ENCODE measurements around the gene GSAP. TPM values are rescaled to one million over a fixed set of nuclear protein-coding genes. Genes with fewer than 3 reads are reported as not detected.

GSAP gene
- total RNA-seq, 1 experiment from 2014 or later: 2.0 TPM

DNA sequence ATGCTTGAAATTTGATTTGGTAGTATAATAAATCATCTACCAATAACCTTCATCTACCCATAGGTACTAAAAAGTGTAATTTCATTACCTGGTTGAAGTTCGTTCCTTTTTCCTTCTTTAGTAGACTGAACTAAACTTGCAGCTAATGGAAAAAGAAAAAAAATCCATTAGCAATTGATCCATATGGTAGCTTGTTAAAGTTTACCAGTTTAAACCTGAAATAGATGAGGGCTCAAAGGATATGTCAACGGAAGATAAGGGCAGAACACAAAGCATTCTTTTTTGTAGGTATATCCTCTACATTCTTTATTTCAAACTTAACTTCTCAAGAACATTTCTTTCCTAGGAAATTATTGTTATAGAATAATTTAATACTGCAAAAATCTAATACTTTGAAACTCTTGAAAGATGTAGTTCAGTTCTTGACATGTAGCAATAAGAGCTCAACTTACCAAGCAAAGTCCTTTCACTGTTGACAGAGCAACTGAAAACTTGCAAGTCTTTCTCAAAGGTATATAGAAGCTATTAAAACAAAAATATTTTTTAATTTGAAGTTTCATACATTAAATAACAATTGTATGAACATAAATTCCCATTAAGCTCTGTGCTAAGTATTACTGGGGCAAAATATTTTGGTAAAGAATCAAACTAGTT is 19.1 kb downstream of the GSAP start (continued):
- TF ChIP-seq, protein P1, sequence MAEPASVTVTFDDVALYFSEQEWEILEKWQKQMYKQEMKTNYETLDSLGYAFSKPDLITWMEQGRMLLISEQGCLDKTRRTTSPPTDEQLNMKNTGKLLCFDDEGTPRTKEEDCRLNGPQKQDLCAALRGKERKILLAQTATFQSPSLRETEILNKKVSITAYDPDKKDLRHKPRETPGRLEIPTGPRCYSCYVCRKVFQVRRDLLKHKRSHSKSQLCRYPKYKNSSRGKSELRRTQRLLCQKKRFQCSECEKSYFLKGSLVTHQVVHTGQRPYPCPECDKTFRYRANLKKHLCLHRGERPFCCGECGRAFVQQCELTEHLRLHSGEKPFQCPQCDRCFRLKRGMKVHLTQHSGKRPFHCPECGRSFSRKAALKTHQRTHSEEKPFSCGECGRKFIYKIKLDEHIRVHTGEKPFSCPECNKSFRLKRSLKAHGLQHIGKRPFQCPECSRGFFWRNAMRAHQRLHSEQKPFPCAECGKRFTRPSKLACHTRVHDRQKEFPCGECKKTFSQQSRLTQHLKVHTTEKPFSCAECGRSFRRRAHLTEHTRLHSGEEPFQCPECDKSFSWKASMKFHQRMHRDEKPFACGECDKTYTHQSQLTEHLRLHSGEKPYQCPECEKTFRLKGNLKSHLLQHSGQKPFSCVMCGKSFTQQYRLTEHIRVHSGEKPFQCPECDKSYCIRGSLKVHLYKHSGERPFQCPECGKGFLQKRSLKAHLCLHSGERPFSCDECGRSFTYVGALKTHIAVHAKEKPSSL (CRISPR knock-in tag; conservative IDR thresholded peaks at IDR 0.05): no peak
- no peak for TF ChIP-seq FOXK1 (CRISPR knock-in tag; IDR thresholded peaks at IDR 0.05)
- TF ChIP-seq, protein P2, sequence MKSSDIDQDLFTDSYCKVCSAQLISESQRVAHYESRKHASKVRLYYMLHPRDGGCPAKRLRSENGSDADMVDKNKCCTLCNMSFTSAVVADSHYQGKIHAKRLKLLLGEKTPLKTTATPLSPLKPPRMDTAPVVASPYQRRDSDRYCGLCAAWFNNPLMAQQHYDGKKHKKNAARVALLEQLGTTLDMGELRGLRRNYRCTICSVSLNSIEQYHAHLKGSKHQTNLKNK (CRISPR knock-in tag; IDR thresholded peaks at IDR 0.05): no peak
- no peak for TF ChIP-seq GABPB1 (CRISPR knock-in tag; IDR thresholded peaks at IDR 0.05)

GRCh38 chr7:77395626-77396025 is 20.5 kb downstream of the GSAP start:
- ChIA-PET POLR2A (no interaction called here), CTCF (interaction anchor here (1.9 kb wide), 1 partner anchor 18 kb away, joined by 6 read pairs; no protein-coding TSS in a partner anchor)
- TF ChIP-seq SMAD3 (CRISPR knock-in tag; IDR thresholded peaks at IDR 0.05; ENCODE audit: borderline replicate concordance) (no peak), E2F5 (CRISPR knock-in tag; IDR thresholded peaks at IDR 0.05) (no peak), NFYB (CRISPR knock-in tag; conservative IDR thresholded peaks at IDR 0.05; ENCODE audit: low read depth) (no peak), ATF2 (CRISPR knock-in tag; IDR thresholded peaks at IDR 0.05; ENCODE audit: borderline replicate concordance, low read depth) (no peak), AFF4 (CRISPR knock-in tag; IDR thresholded peaks at IDR 0.05; ENCODE audit: borderline replicate concordance) (no peak), ESRRA (CRISPR knock-in tag; IDR thresholded peaks at IDR 0.05; ENCODE audit: borderline replicate concordance) (no peak), ZSCAN18 (CRISPR knock-in tag; IDR thresholded peaks at IDR 0.05) (no peak), CTCF (IDR thresholded peaks at IDR 0.05) (no peak)
- H3K4me1 Mint-ChIP-seq: peaks cover 23% of the 10 kb centered on the region
- ATAC-seq: no peak
- no peak for DNase-seq (ENCODE audit: low spot score)
- H3K27ac Mint-ChIP-seq: no peak overlapping the region
- H3K4me3 Mint-ChIP-seq: no peak overlapping the region
- H3K27me3 Mint-ChIP-seq (ENCODE audit: low read depth): no peaks in the 10 kb centered on the region
- H3K36me3 Mint-ChIP-seq: no peaks in the 10 kb centered on the region
- H3K9me3 Mint-ChIP-seq: peaks cover 3% of the 10 kb centered on the region; the same call in 1 of the 2 replicates
